GM12891 (cell line): ENCODE data around the gene PLP2.

Experiments
- POLR2A ChIP-seq: IDR thresholded peaks from 2 replicates; pipeline ENCODE4 v1.6.1; 2011; ENCODE audit warnings: low read depth, low read length, control low read depth
- TAF1 ChIP-seq: IDR thresholded peaks from 2 replicates; pipeline ENCODE4 v1.6.1; 2011; ENCODE audit warnings: low read depth, low read length, control low read depth

GRCh38 chrX:49197543-49198087 is 25.9 kb downstream of the PLP2 start:
- TF ChIP-seq POLR2A (no peak), TAF1 (no peak)
